ENCODE data around the gene ASTN1. TPM values are rescaled to one million over a fixed set of nuclear protein-coding genes. Genes with fewer than 3 reads are reported as not detected.

The ASTN1 gene
- total RNA-seq, 2 donors from 2014 or later = 0.23 to 0.62 TPM

DNA sequence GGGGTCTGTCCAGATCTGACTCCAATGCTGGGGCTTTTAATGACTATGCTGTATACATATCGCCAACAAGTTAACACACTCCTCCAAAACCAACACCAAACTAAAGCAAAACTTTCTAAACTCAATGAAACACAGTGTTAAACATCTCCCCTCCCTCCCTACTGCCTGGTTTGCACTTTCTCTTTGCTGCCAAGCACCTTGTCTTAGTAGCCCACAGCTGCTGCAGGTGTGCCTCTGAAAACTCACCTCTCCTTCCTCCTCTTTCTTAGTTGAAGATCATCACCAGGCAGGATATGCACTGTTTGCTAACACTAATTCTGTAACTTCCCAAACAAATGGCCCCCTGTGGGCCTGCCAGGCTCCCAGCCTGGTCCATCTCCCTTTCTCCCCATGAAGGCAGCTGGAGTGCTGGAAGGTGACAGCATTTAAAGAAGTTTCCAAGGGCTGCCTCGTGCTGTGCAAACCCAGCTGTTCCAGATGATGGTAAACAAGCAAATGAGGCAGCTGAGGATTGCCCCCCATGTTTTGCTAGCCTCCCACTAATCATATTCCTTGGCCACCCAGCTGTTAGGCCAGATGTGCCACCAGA, 213.7 kb downstream of the ASTN1 start:
- H3K4me3 ChIP-seq = no peak overlapping the region
- WGBS = 31% methylated on average over 2 of the region's 2 CpGs
- no peaks in the 10 kb centered on the region for H3K36me3 ChIP-seq
- intact Hi-C loops (cut with DNase I) = no loop called here
- H3K27me3 ChIP-seq (replicated peaks; ENCODE audit: insufficient read depth) = no peaks in the 10 kb centered on the region
- DNase-seq (ENCODE audit: low spot score) = no peak
- H3K9me3 ChIP-seq = no peaks in the 10 kb centered on the region
- H3K4me1 ChIP-seq (replicated peaks) = no peaks in the 10 kb centered on the region
- no peak overlapping the region for H3K27ac ChIP-seq
- no peak for TF ChIP-seq POLR2A (IDR thresholded peaks at IDR 0.05)
- TF ChIP-seq POLR2AphosphoS5 (IDR thresholded peaks at IDR 0.05) = no peak
- no peak for TF ChIP-seq CTCF (IDR thresholded peaks at IDR 0.05)

- no peaks in the 10 kb centered on the region for H3K9me3 ChIP-seq
- intact Hi-C loops (cut with DNase I) = no loop called here
- H3K4me3 ChIP-seq = no peak overlapping the region
- no peaks in the 10 kb centered on the region for H3K4me1 ChIP-seq (replicated peaks)
- no peak overlapping the region for H3K27ac ChIP-seq
- WGBS = 32% methylated on average over 17 of the region's 17 CpGs
- TF ChIP-seq POLR2AphosphoS5 (IDR thresholded peaks at IDR 0.05) (no peak), CTCF (IDR thresholded peaks at IDR 0.05) (peak in 2 of 4 experiments; percentile 33 to 46)
- no peaks in the 10 kb centered on the region for H3K27me3 ChIP-seq (replicated peaks; ENCODE audit: insufficient read depth)
- DNase-seq (ENCODE audit: low spot score) = peak; percentile 17
- no peaks in the 10 kb centered on the region for H3K36me3 ChIP-seq
These were observed 215.4 kb downstream of the ASTN1 start for GRCh38 chr1:176949033-176949662.

GRCh38 chr1:176944606-176945005, 219.9 kb downstream of the ASTN1 start:
- intact Hi-C loops (cut with DNase I) = no loop called here
- no peak for DNase-seq (ENCODE audit: low spot score)
- 90% methylated on average over 4 of the region's 4 CpGs for WGBS
- Histone ChIP-seq H3K9me3 (no peaks in the 10 kb centered on the region), H3K27ac (no peak overlapping the region), H3K27me3 (replicated peaks; ENCODE audit: insufficient read depth) (peaks cover 5% of the 10 kb centered on the region), H3K4me3 (no peak overlapping the region), H3K36me3 (no peaks in the 10 kb centered on the region), H3K4me1 (replicated peaks) (no peaks in the 10 kb centered on the region)
- TF ChIP-seq POLR2AphosphoS5 (IDR thresholded peaks at IDR 0.05) (no peak), CTCF (IDR thresholded peaks at IDR 0.05) (no peak), POLR2A (IDR thresholded peaks at IDR 0.05) (no peak)

GRCh38 chr1:176943783-176944182, 220.7 kb downstream of the ASTN1 start:
- no peaks in the 10 kb centered on the region for H3K9me3 ChIP-seq
- no peak for DNase-seq (ENCODE audit: low spot score)
- intact Hi-C loops (cut with DNase I) = no loop called here
- peaks cover 5% of the 10 kb centered on the region for H3K27me3 ChIP-seq (replicated peaks; ENCODE audit: insufficient read depth)
- H3K4me1 ChIP-seq (replicated peaks) = no peaks in the 10 kb centered on the region
- no peaks in the 10 kb centered on the region for H3K36me3 ChIP-seq
- no peak overlapping the region for H3K27ac ChIP-seq
- 84% methylated on average over 4 of the region's 4 CpGs for WGBS
- TF ChIP-seq POLR2A (IDR thresholded peaks at IDR 0.05) = no peak
- no peak for TF ChIP-seq CTCF (IDR thresholded peaks at IDR 0.05)
- TF ChIP-seq POLR2AphosphoS5 (IDR thresholded peaks at IDR 0.05) = no peak
- H3K4me3 ChIP-seq = no peak overlapping the region

GRCh38 chr1:176942346-176942745, 222.2 kb downstream of the ASTN1 start:
- Histone ChIP-seq H3K27me3 (replicated peaks; ENCODE audit: insufficient read depth) (peaks cover 5% of the 10 kb centered on the region), H3K9me3 (no peaks in the 10 kb centered on the region), H3K4me3 (no peak overlapping the region), H3K27ac (no peak overlapping the region), H3K4me1 (replicated peaks) (no peaks in the 10 kb centered on the region), H3K36me3 (no peaks in the 10 kb centered on the region)
- intact Hi-C loops (cut with DNase I) = no loop called here
- WGBS = 82% methylated on average over 1 of the region's 1 CpG
- TF ChIP-seq POLR2AphosphoS5 (IDR thresholded peaks at IDR 0.05) (no peak), CTCF (IDR thresholded peaks at IDR 0.05) (no peak), POLR2A (IDR thresholded peaks at IDR 0.05) (no peak)
- DNase-seq (ENCODE audit: low spot score) = no peak
